CD8-positive, alpha-beta memory T cell (primary cell): Measurements from ENCODE around the gene CPNE4. TPM values are rescaled to one million over a fixed set of nuclear protein-coding genes. Genes with fewer than 3 reads are reported as not detected.

Experiments used
- CTCF ChIA-PET: fragments of 350-600 bp; sonication (Branson Sonifier 250); formaldehyde crosslinking; loops from one replicate; lab custom pipeline; 2021; ENCODE audit warnings: antibody characterized with exemption; lab: Charles Lee
- POLR2A ChIA-PET: fragments of 350-600 bp; sonication (Branson Sonifier 250); formaldehyde crosslinking; loops from one replicate; lab custom pipeline; 2021; ENCODE audit warnings: antibody characterized with exemption; lab: Charles Lee
- DNase-seq, 5 donors: peaks; one replicate each; pipeline versions ENCODE4 v3.0.0 to v3.0.0-alpha.2; 2020 to 2022; ENCODE audit warnings: mixed read lengths in 1 of 5
- H3K27ac ChIP-seq: one replicate; pipeline ENCODE4 v1.7.0; 2013; ENCODE audit warnings: low read depth, mild to moderate bottlenecking, low read length, moderate library complexity
- H3K27me3 ChIP-seq: 2 replicates; pipeline ENCODE4 v1.7.0; 2013; ENCODE audit warnings: low read length, mild to moderate bottlenecking; ENCODE audit not compliant: insufficient read depth, poor library complexity, severe bottlenecking
- H3K36me3 ChIP-seq: 2 replicates; pipeline ENCODE4 v1.7.0; 2013; ENCODE audit warnings: mild to moderate bottlenecking, low read length, moderate library complexity; ENCODE audit not compliant: insufficient read depth
- H3K4me1 ChIP-seq: 2 replicates; pipeline ENCODE4 v1.7.0; 2013; ENCODE audit warnings: mild to moderate bottlenecking, low read length, moderate library complexity; ENCODE audit not compliant: insufficient read depth
- H3K4me3 ChIP-seq: 2 replicates; pipeline ENCODE4 v1.7.0; 2013; ENCODE audit warnings: mild to moderate bottlenecking, low read length
- H3K9me3 ChIP-seq: 2 replicates; pipeline ENCODE4 v1.7.0; 2013; ENCODE audit warnings: mild to moderate bottlenecking, low read length
- H3K27ac Mint-ChIP-seq, 8 donors: one replicate each; pipeline ENCODE4 v1.8.0; 2020 to 2021; ENCODE audit warnings: mixed read lengths in 8 of 8, mild to moderate bottlenecking in 6 of 8, inconsistent platforms in 3 of 8, moderate library complexity in 3 of 8
- H3K27me3 Mint-ChIP-seq, 2 donors: one replicate each; pipeline ENCODE4 v1.8.0; 2020 to 2021; ENCODE audit warnings: mixed read lengths in 2 of 2, mild to moderate bottlenecking in 1 of 2, moderate library complexity in 1 of 2
- H3K36me3 Mint-ChIP-seq, 3 donors: one replicate each; pipeline ENCODE4 v1.8.0; 2020 to 2021; ENCODE audit warnings: mixed read lengths in 3 of 3, inconsistent platforms in 1 of 3, mild to moderate bottlenecking in 1 of 3
- H3K4me1 Mint-ChIP-seq, 3 donors: one replicate each; pipeline ENCODE4 v1.8.0; 2020 to 2021; ENCODE audit warnings: mixed read lengths in 3 of 3, inconsistent platforms in 1 of 3, mild to moderate bottlenecking in 1 of 3
- H3K4me3 Mint-ChIP-seq, 7 donors: one replicate each; pipeline ENCODE4 v1.8.0; 2020 to 2021; ENCODE audit warnings: mixed read lengths in 7 of 7, mild to moderate bottlenecking in 6 of 7, moderate library complexity in 4 of 7, inconsistent platforms in 2 of 7
- H3K9me3 Mint-ChIP-seq, 5 donors: one replicate each; pipeline ENCODE4 v1.8.0; 2020 to 2022; ENCODE audit warnings: mixed read lengths in 5 of 5, mild to moderate bottlenecking in 3 of 5, moderate library complexity in 2 of 5, inconsistent platforms in 1 of 5
- polyA plus RNA-seq: library from polyadenylated mRNA; unstranded; fragments of 300-500 nt; fragmentation: Illumina TruSeq; gene quantifications from one replicate; pipeline ENCODE4 v1.2.3, GENCODE V29; 2021
- total RNA-seq, 2 experiments: library from RNA; stranded (reverse); gene quantifications; one replicate each; pipeline ENCODE4 v1.2.3, GENCODE V29; 2021

CPNE4 gene
- total and polyA plus RNA-seq, 3 experiments from 2014 or later, result not detected

GRCh38 chr3:131850223-131850622, 184.6 kb downstream of the CPNE4 start:
- H3K4me3 ChIP-seq, result no peak overlapping the region
- CTCF ChIA-PET, result no interaction called here
- Mint-ChIP-seq H3K4me1 (no peaks in the 10 kb centered on the region), H3K36me3 (no peaks in the 10 kb centered on the region), H3K27ac (no peak overlapping the region), H3K9me3 (no peaks in the 10 kb centered on the region), H3K27me3 (peaks cover 0 to 4% of the 10 kb centered on the region in 2 donors), H3K4me3 (no peak overlapping the region)
- DNase-seq, result no peak
- H3K9me3 ChIP-seq, result no peaks in the 10 kb centered on the region
- no peaks in the 10 kb centered on the region for H3K27me3 ChIP-seq
- no peaks in the 10 kb centered on the region for H3K4me1 ChIP-seq
- no peaks in the 10 kb centered on the region for H3K36me3 ChIP-seq
- no peak overlapping the region for H3K27ac ChIP-seq
- POLR2A ChIA-PET, result no interaction called here

GRCh38 chr3:131849616-131850015, 185.2 kb downstream of the CPNE4 start:
- Mint-ChIP-seq H3K36me3 (no peaks in the 10 kb centered on the region), H3K27ac (no peak overlapping the region), H3K27me3 (peaks cover 0 to 4% of the 10 kb centered on the region in 2 donors), H3K4me3 (no peak overlapping the region), H3K9me3 (no peaks in the 10 kb centered on the region), H3K4me1 (no peaks in the 10 kb centered on the region)
- no peaks in the 10 kb centered on the region for H3K4me1 ChIP-seq
- no peaks in the 10 kb centered on the region for H3K27me3 ChIP-seq
- ChIA-PET POLR2A (no interaction called here), CTCF (no interaction called here)
- no peak overlapping the region for H3K4me3 ChIP-seq
- H3K27ac ChIP-seq, result no peak overlapping the region
- no peaks in the 10 kb centered on the region for H3K36me3 ChIP-seq
- H3K9me3 ChIP-seq, result no peaks in the 10 kb centered on the region
- no peak for DNase-seq

DNA sequence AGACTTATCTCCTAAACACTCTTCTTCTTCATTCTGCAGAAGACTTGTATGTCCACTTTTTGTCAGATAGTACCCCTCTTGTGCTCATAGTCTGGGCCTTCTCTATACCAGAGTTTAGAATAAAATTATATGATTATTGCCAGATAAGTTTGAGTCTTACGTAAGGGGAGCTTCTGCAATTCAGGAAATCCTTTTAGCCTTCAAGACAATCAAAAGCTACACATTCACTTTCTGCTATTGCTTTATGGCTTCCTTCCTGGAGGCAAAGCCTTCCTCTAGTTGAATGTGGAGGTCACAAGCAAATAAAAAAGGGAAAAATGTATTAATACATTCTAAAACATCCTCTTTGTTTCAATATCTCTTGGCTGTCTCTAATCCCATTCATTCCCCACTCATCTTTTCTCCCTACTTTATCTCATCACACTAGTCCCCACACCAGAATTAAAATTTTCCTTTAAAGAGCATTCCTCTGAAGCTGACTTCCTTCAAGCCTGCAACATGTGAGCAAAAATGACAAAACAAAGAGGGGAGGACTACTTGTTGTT, 186.8 kb downstream of the CPNE4 start:
- Mint-ChIP-seq H3K4me3 (no peak overlapping the region), H3K27ac (no peak overlapping the region), H3K27me3 (peaks cover 0 to 4% of the 10 kb centered on the region in 2 donors), H3K36me3 (no peaks in the 10 kb centered on the region), H3K9me3 (no peaks in the 10 kb centered on the region), H3K4me1 (no peaks in the 10 kb centered on the region)
- Histone ChIP-seq H3K36me3 (no peaks in the 10 kb centered on the region), H3K4me1 (no peaks in the 10 kb centered on the region), H3K27me3 (no peaks in the 10 kb centered on the region), H3K9me3 (no peaks in the 10 kb centered on the region), H3K4me3 (no peak overlapping the region), H3K27ac (no peak overlapping the region)
- ChIA-PET CTCF (no interaction called here), POLR2A (no interaction called here)
- DNase-seq, result no peak

DNA sequence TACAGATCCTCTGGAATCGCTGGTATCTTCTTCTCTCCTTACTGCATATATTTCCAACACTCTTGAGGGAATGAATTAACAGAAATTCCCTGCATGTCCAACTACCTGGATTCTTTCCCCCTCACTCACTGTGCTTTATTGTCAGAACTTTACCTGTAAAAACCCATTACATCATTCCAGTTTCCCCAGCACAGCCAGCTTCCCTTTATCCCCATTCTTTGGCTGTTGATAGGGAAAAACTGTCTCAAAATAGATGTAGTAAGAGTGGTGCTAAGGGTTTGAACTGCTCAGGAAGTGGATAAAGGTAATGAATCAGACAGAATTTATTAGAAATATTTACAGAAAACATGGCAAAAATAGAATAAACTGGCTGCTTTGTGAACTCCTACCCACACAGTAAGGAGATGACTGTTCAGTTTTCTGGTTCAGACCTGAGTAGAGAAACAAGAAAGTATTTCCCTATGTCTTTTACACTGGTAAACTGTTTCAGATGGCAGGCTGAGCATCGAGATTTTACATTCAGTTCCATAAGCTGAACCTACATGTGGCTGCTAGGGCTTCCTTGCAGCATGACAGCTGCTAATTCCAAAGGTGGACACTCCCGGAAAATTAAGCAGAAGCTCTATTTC, 188.4 kb downstream of the CPNE4 start:
- Histone ChIP-seq H3K27me3 (no peaks in the 10 kb centered on the region), H3K9me3 (no peaks in the 10 kb centered on the region), H3K27ac (no peak overlapping the region), H3K36me3 (no peaks in the 10 kb centered on the region), H3K4me3 (no peak overlapping the region), H3K4me1 (no peaks in the 10 kb centered on the region)
- Mint-ChIP-seq H3K36me3 (no peaks in the 10 kb centered on the region), H3K4me1 (no peaks in the 10 kb centered on the region), H3K9me3 (no peaks in the 10 kb centered on the region), H3K4me3 (no peak overlapping the region), H3K27me3 (peaks cover 0 to 4% of the 10 kb centered on the region in 2 donors), H3K27ac (no peak overlapping the region)
- ChIA-PET POLR2A (no interaction called here), CTCF (no interaction called here)
- no peak for DNase-seq

DNA sequence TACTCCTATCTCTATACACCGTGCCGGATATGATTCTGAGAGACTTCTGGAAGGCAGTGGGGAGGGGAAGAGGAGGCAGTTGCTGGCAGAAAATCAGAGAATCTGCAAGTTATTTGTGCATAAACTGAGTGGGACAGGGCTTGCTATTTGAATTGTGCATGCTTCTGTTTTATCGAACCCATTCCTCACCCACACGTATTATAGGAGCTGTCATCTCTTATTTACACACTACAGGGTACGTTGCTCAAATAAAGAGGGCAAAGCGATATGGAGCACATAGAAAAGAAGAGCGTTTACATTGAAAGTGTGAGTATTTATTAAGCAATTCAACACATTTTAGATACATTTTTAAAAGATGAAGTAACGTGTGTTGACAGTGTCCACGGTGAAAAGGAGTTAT, 191.6 kb downstream of the CPNE4 start:
- Mint-ChIP-seq H3K36me3 (no peaks in the 10 kb centered on the region), H3K4me3 (no peak overlapping the region), H3K27me3 (peaks cover 0 to 1% of the 10 kb centered on the region in 2 donors), H3K9me3 (no peaks in the 10 kb centered on the region), H3K27ac (no peak overlapping the region), H3K4me1 (no peaks in the 10 kb centered on the region)
- CTCF ChIA-PET, result no interaction called here
- H3K4me3 ChIP-seq, result no peak overlapping the region
- H3K27ac ChIP-seq, result no peak overlapping the region
- no peaks in the 10 kb centered on the region for H3K9me3 ChIP-seq
- POLR2A ChIA-PET, result no interaction called here
- H3K36me3 ChIP-seq, result no peaks in the 10 kb centered on the region
- no peaks in the 10 kb centered on the region for H3K27me3 ChIP-seq
- DNase-seq, result no peak
- no peaks in the 10 kb centered on the region for H3K4me1 ChIP-seq

- no peaks in the 10 kb centered on the region for H3K9me3 ChIP-seq
- Mint-ChIP-seq H3K4me3 (no peak overlapping the region), H3K27ac (no peak overlapping the region), H3K4me1 (no peaks in the 10 kb centered on the region), H3K27me3 (peaks cover 0 to 2% of the 10 kb centered on the region in 2 donors), H3K9me3 (no peaks in the 10 kb centered on the region), H3K36me3 (no peaks in the 10 kb centered on the region)
- no peak overlapping the region for H3K4me3 ChIP-seq
- DNase-seq, result no peak
- H3K4me1 ChIP-seq, result no peaks in the 10 kb centered on the region
- H3K27ac ChIP-seq, result no peak overlapping the region
- H3K27me3 ChIP-seq, result no peaks in the 10 kb centered on the region
- CTCF ChIA-PET, result no interaction called here
- POLR2A ChIA-PET, result no interaction called here
- H3K36me3 ChIP-seq, result no peaks in the 10 kb centered on the region
These were observed 194.5 kb downstream of the CPNE4 start for GRCh38 chr3:131840156-131840797.

DNA sequence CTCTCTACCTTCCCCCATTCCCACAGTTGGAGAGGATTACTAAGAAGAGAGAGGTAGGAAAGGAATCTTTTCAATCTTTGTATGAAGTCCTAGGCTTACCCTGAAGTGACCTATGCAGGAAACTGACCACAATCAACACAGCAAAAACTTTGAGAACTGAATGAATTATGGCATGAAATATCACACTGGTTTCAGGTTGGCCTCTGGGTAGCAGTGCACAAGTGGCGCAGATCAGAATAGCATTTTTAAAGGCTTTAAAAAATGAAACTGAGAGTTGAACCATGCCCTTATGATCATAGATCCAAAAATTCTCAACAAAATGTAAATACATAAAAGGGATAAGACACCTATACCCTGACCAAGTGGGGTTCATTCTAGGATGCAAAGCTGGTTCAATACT, 198.9 kb downstream of the CPNE4 start:
- DNase-seq, result no peak
- no peaks in the 10 kb centered on the region for H3K36me3 Mint-ChIP-seq
- H3K27me3 Mint-ChIP-seq, result peaks cover 2 to 3% of the 10 kb centered on the region in 2 donors
- H3K27me3 ChIP-seq, result no peaks in the 10 kb centered on the region
- H3K27ac ChIP-seq, result no peak overlapping the region
- H3K4me1 Mint-ChIP-seq, result no peaks in the 10 kb centered on the region
- ChIA-PET POLR2A (no interaction called here), CTCF (no interaction called here)
- no peaks in the 10 kb centered on the region for H3K9me3 Mint-ChIP-seq
- H3K27ac Mint-ChIP-seq, result no peak overlapping the region
- H3K36me3 ChIP-seq, result no peaks in the 10 kb centered on the region
- no peak overlapping the region for H3K4me3 Mint-ChIP-seq
- no peaks in the 10 kb centered on the region for H3K9me3 ChIP-seq
- H3K4me3 ChIP-seq, result no peak overlapping the region
- H3K4me1 ChIP-seq, result no peaks in the 10 kb centered on the region

DNA sequence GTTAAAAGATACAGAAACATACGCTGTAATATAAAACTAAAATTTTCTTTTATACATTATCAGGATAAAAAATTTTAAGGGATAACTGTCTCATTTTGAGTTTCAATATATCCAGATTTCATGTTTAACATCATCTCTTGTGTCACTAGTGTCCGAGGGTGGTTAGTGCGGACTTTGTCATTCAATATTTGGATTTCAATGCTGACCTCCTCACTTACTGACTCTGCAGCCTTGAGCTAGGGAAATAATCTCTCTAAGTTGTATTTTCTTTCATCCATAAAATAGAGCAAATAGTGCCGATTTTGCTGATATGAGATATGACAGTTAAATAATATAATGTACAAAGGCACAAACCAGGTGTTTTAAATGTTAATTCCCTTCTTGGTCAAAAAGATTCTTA, 203.2 kb downstream of the CPNE4 start:
- Histone ChIP-seq H3K27ac (no peak overlapping the region), H3K4me1 (no peaks in the 10 kb centered on the region), H3K36me3 (no peaks in the 10 kb centered on the region), H3K4me3 (no peak overlapping the region), H3K27me3 (no peaks in the 10 kb centered on the region), H3K9me3 (no peaks in the 10 kb centered on the region)
- ChIA-PET CTCF (no interaction called here), POLR2A (no interaction called here)
- H3K4me3 Mint-ChIP-seq, result no peak overlapping the region
- H3K27ac Mint-ChIP-seq, result no peak overlapping the region
- H3K36me3 Mint-ChIP-seq, result no peaks in the 10 kb centered on the region
- H3K27me3 Mint-ChIP-seq, result peaks cover 3 to 6% of the 10 kb centered on the region in 2 donors
- H3K4me1 Mint-ChIP-seq, result no peaks in the 10 kb centered on the region
- no peak for DNase-seq
- peaks cover 0 to 5% (median 0%) of the 10 kb centered on the region in 5 donors for H3K9me3 Mint-ChIP-seq
